Heart left ventricle (tissue), 16 donors: ENCODE measurements around the gene TRAPPC3L. TPM values are rescaled to one million over a fixed set of nuclear protein-coding genes. Genes with fewer than 3 reads are reported as not detected.

Experiments
- ATAC-seq, 4 donors: fragments of 200-7000 bp; cut with Tn5 transposase; one replicate each; pipeline ENCODE4 v1.9.1; 2020 to 2022; ENCODE audit warnings: moderate library complexity in 4 of 4, mild to moderate bottlenecking in 3 of 4, moderate number of reproducible peaks in 1 of 4
- DNase-seq, 5 donors: peaks; one replicate each; pipeline ENCODE4 v3.0.0-alpha.2; 2020
- H3K27ac ChIP-seq, 12 donors: fragments of 200-600 bp; sonication (generic) in 4 of 12; one replicate each; pipeline versions ENCODE4 v1.5.0 to v1.8.0; 2016 to 2022; ENCODE audit warnings: mild to moderate bottlenecking in 2 of 12
- H3K27me3 ChIP-seq, 9 donors: fragments of 200-600 bp; sonication (generic) in 2 of 9; one replicate each; pipeline versions ENCODE4 v1.5.1 to v1.8.0; 2016 to 2022; ENCODE audit warnings: mild to moderate bottlenecking in 3 of 9
- H3K36me3 ChIP-seq, 9 donors: fragments of 200-600 bp; sonication (generic) in 2 of 9; one replicate each; pipeline versions ENCODE4 v1.5.0 to v1.8.0; 2018 to 2022; ENCODE audit warnings: mild to moderate bottlenecking in 2 of 9
- H3K4me1 ChIP-seq, 12 donors: fragments of 200-600 bp; sonication (generic) in 4 of 12; one replicate each; pipeline versions ENCODE4 v1.5.0 to v1.8.0; 2016 to 2022; ENCODE audit warnings: mild to moderate bottlenecking in 3 of 12
- H3K4me3 ChIP-seq, 12 donors: fragments of 200-600 bp; sonication (generic) in 4 of 12; one replicate each; pipeline versions ENCODE4 v1.5.0 to v1.8.0; 2017 to 2022; ENCODE audit warnings: mild to moderate bottlenecking in 9 of 12, moderate library complexity in 4 of 12
- H3K9me3 ChIP-seq, 12 donors: fragments of 200-600 bp; sonication (generic) in 4 of 12; one replicate each; pipeline versions ENCODE4 v1.5.0 to v1.8.0; 2016 to 2022; ENCODE audit warnings: mild to moderate bottlenecking in 1 of 12
- CTCF ChIP-seq, 12 donors: fragments of 200-600 bp; sonication (generic) in 4 of 12; IDR thresholded peaks; one replicate each; pipeline versions ENCODE4 v1.5.0 to v1.8.0; 2018 to 2022; ENCODE audit warnings: antibody characterized with exemption in 12 of 12, mild to moderate bottlenecking in 5 of 12
- POLR2A ChIP-seq, 2 donors: fragments of 450-650 bp; IDR thresholded peaks; one replicate each; pipeline ENCODE4 v1.6.1; 2017; ENCODE audit warnings: antibody characterized with exemption in 2 of 2, mild to moderate bottlenecking in 2 of 2, moderate library complexity in 2 of 2
- WGBS, 4 donors: extraction: QIAGEN DNeasy Blood & Tissue Kit in 2 of 4; methylation state at CpG; one replicate each; pipeline versions ENCODE4 v1.1.5 to v1.1.7; 2013 to 2018; 5-methylcytosine and 5-hydroxymethylcytosine counted together
- intact Hi-C, 10 donors: fragments of 100-400 bp; cut with DNase I; formaldehyde crosslinking; loops; one replicate each; pipeline versions ENCODE4 v1.11.1 to v1.14.2; 2022
- polyA plus RNA-seq, 2 donors: library from polyadenylated mRNA; stranded (reverse); fragments of 200-250 nt; gene quantifications; one replicate each; pipeline ENCODE4 v1.2.3, GENCODE V29; 2013
- total RNA-seq, 9 donors: library from RNA; depleted of rRNA in 2 of 9; stranded (reverse); fragments of >200 nt in 2 of 9; fragmentation: NEBNext Ultra II Directional in 3 of 9; extraction: Animal tissue kit (Norgen Biotek cat#: 25700) in 3 of 9; gene quantifications; one replicate each; pipeline versions ENCODE4 v1.1.0 to v1.2.4, GENCODE V29; 2016 to 2023
- donor health status: ischemic (EF 13 %, LVEDD 7.1; RV severe dilation, severe dysfunction).
- donor health status: healthy with polysubstance abuse.
- donor health status: DM: no; HTN: yes; CAD: no.
- donor health status: DM: no; HTN: no; CAD: no.
- donor health status: ischemic (EF 25% LVEDD 6.9; RV normal size, moderate dysfunction).
- donor health status: ischemic (EF 25% LVEDD 5.7; RV mildly dilated, moderate dysfunction).
- donor health status: healthy.
- donor health status: DM: yes; HTN: yes; CAD: no.
- donor health status: ischemic (EF 35%, LVEDD 5.7; RV mildly dilated, moderate dysfunction).
- donor health status: nonischemic (EF 11% LVEDD 7.7; RV severe dilation, severe dysfunction).
- donor health status: DM: yes; HTN: yes; CAD: no.
- donor health status: PGD.
- donor health status: ischemic (EF 29% LVEDD 5.4; RV normal size, mild dysfunction).
- donor health status: nonischemic (EF 23%, LVEDD 6.1; RV moderate dilation, normal function).

The TRAPPC3L gene
- total and polyA plus RNA-seq, 11 donors: 0.11 to 0.29 (median 0.19) TPM; not detected in 7

GRCh38 chr6:116562019-116562403 lies 16.5 kb upstream of the TRAPPC3L start:
- ATAC-seq: no peak
- Histone ChIP-seq H3K27ac (no peak overlapping the region), H3K27me3 (no peaks in the 10 kb centered on the region), H3K9me3 (no peaks in the 10 kb centered on the region), H3K4me3 (no peak overlapping the region), H3K36me3 (no peaks in the 10 kb centered on the region), H3K4me1 (peaks cover 0 to 25% (median 7%) of the 10 kb centered on the region in 12 donors)
- 91 to 95% (median 92%) methylated on average over 4 of the region's 4 CpGs for WGBS, 4 donors
- intact Hi-C loops: loop anchor here in 9 of 10 donors (2.0 to 10.0 kb wide), 7 partner anchors 51 to 447 kb away; partner anchors contain the start of genes TSPYL1 (in 2 of the 9) and CALHM5 (in 1 of the 9)
- TF ChIP-seq POLR2A (IDR thresholded peaks at IDR 0.05): no peak
- TF ChIP-seq CTCF (IDR thresholded peaks at IDR 0.05): no peak
- no peak for DNase-seq

- TF ChIP-seq CTCF (IDR thresholded peaks at IDR 0.05) (peak; percentile 87 to 97 (median 95)), POLR2A (IDR thresholded peaks at IDR 0.05) (no peak)
- Histone ChIP-seq H3K27me3 (no peaks in the 10 kb centered on the region), H3K4me1 (peaks cover 0 to 27% (median 7%) of the 10 kb centered on the region in 12 donors), H3K4me3 (peak overlapping the region in 1 of 12 donors; percentile 32), H3K9me3 (no peaks in the 10 kb centered on the region), H3K36me3 (no peaks in the 10 kb centered on the region), H3K27ac (no peak overlapping the region)
- DNase-seq (peak; percentile 49 to 73 (median 64)), ATAC-seq (peak in 3 of 4 donors; percentile 41 to 63 (median 43))
- intact Hi-C loops: loop anchor here in 9 of 10 donors (1.0 to 10.0 kb wide), 9 partner anchors 25 to 447 kb away; partner anchors contain the start of genes CALHM5 (in 2 of the 9) and TSPYL1 (in 2 of the 9)
- 42 to 52% (median 48%) methylated on average over 9 of the region's 9 CpGs for WGBS, 4 donors
Observed at GRCh38 chr6:116561377-116562018, 16.0 kb upstream of the TRAPPC3L start.

GRCh38 chr6:116560130-116560529 lies 14.6 kb upstream of the TRAPPC3L start:
- Histone ChIP-seq H3K27ac (no peak overlapping the region), H3K4me1 (peaks cover 0 to 24% (median 7%) of the 10 kb centered on the region in 12 donors)
- 91 to 96% (median 93%) methylated on average over 2 of the region's 2 CpGs for WGBS, 4 donors

GRCh38 chr6:116557893-116558292 lies 12.4 kb upstream of the TRAPPC3L start:
- ATAC-seq (peak; percentile 85 to 92 (median 90)), DNase-seq (peak in 4 of 5 donors; percentile 33 to 68 (median 55))
- H3K9me3 ChIP-seq: no peaks in the 10 kb centered on the region
- no peaks in the 10 kb centered on the region for H3K27me3 ChIP-seq
- H3K4me1 ChIP-seq: peaks cover 0 to 19% (median 7%) of the 10 kb centered on the region in 12 donors
- peak overlapping the region in 6 of 12 donors; percentile 4 to 53 (median 9) for H3K27ac ChIP-seq
- H3K36me3 ChIP-seq: no peaks in the 10 kb centered on the region
- WGBS, 4 donors: 5 to 12% (median 10%) methylated on average over 5 of the region's 5 CpGs
- intact Hi-C loops: loop anchor here in 1 of 10 donors (1.0 kb wide), 1 partner anchor 22 kb away; no protein-coding TSS in a partner anchor
- no peak overlapping the region for H3K4me3 ChIP-seq
- TF ChIP-seq CTCF (IDR thresholded peaks at IDR 0.05): no peak
- no peak for TF ChIP-seq POLR2A (IDR thresholded peaks at IDR 0.05)

More at GRCh38 chr6:116560130-116560529, 14.6 kb upstream of the TRAPPC3L start:
- intact Hi-C loops: loop anchor here in 9 of 10 donors (2.0 to 10.0 kb wide), 8 partner anchors 23 to 445 kb away; partner anchors contain the start of genes TSPYL1 (in 2 of the 9) and CALHM5 (in 1 of the 9)
- H3K9me3 ChIP-seq: no peaks in the 10 kb centered on the region
- DNase-seq (no peak), ATAC-seq (no peak)
- H3K36me3 ChIP-seq: no peaks in the 10 kb centered on the region
- H3K4me3 ChIP-seq: no peak overlapping the region
- no peak for TF ChIP-seq POLR2A (IDR thresholded peaks at IDR 0.05)
- no peaks in the 10 kb centered on the region for H3K27me3 ChIP-seq
